Measurements from ENCODE around the gene GABRR2.
A peak's percentile ranks its signal among the peaks of the same experiment; 100 is the strongest.

DNA sequence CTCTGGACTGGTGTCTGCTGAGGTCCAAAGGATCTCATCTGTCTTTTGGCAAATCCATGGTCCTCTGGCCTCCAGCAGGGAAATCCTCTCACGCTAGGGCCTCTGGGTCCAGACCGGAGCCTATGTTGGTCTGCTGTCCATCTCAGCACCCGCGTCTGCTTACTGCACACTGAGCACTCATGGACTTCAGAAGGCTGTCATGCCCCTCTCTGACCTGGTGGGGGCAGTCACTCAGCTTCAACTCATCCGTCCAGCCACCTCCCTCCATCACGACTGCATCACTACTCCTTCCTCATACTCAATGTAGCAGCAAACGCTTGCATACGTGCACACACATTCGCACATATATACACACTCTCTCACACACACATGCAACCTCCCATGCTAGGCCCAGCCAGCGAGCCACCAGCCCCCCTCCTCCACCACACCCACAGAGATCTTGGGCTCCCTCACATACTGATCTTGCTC, 33.3 kb downstream of the GABRR2 start:
- TF ChIP-seq POLR2A (IDR thresholded peaks at IDR 0.05): no peak
- TF ChIP-seq, protein P1, sequence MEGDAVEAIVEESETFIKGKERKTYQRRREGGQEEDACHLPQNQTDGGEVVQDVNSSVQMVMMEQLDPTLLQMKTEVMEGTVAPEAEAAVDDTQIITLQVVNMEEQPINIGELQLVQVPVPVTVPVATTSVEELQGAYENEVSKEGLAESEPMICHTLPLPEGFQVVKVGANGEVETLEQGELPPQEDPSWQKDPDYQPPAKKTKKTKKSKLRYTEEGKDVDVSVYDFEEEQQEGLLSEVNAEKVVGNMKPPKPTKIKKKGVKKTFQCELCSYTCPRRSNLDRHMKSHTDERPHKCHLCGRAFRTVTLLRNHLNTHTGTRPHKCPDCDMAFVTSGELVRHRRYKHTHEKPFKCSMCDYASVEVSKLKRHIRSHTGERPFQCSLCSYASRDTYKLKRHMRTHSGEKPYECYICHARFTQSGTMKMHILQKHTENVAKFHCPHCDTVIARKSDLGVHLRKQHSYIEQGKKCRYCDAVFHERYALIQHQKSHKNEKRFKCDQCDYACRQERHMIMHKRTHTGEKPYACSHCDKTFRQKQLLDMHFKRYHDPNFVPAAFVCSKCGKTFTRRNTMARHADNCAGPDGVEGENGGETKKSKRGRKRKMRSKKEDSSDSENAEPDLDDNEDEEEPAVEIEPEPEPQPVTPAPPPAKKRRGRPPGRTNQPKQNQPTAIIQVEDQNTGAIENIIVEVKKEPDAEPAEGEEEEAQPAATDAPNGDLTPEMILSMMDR (IDR thresholded peaks at IDR 0.05): peak in 5 of 12 donors; percentile 22 to 43 (median 30)
